Liver (tissue), 9 donors: Measurements from ENCODE around the gene UGT1A6. TPM values are rescaled to one million over a fixed set of nuclear protein-coding genes. Genes with fewer than 3 reads are reported as not detected.

Experiments used
- DNase-seq: peaks from one replicate; pipeline ENCODE4 v3.0.0-alpha.2; 2017; ENCODE audit warnings: low spot score
- H3K27ac ChIP-seq, 2 donors: one replicate each; pipeline ENCODE4 v1.7.0; 2013; ENCODE audit warnings: inconsistent platforms in 2 of 2, low read length in 2 of 2, control low read depth in 1 of 2, low read depth in 1 of 2, mild to moderate bottlenecking in 1 of 2
- H3K27me3 ChIP-seq, 4 donors: one replicate each; pipeline versions ENCODE4 v1.6.1 to v1.7.0; 2013; ENCODE audit warnings: low read length in 3 of 4, inconsistent platforms in 1 of 4, mild to moderate bottlenecking in 1 of 4, moderate library complexity in 1 of 4; ENCODE audit not compliant: control insufficient read depth in 4 of 4, insufficient read depth in 4 of 4
- H3K36me3 ChIP-seq, 4 donors: one replicate each; pipeline versions ENCODE4 v1.6.1 to v1.7.0; 2013; ENCODE audit warnings: low read length in 3 of 4, mild to moderate bottlenecking in 3 of 4, low read depth in 1 of 4, moderate library complexity in 1 of 4; ENCODE audit not compliant: control insufficient read depth in 4 of 4, insufficient read depth in 3 of 4
- H3K4me1 ChIP-seq, 4 donors: one replicate each; pipeline versions ENCODE4 v1.6.1 to v1.7.0; 2013; ENCODE audit warnings: low read length in 3 of 4, mild to moderate bottlenecking in 3 of 4, moderate library complexity in 1 of 4; ENCODE audit not compliant: control insufficient read depth in 4 of 4, insufficient read depth in 4 of 4
- H3K4me3 ChIP-seq, 3 donors: one replicate each; pipeline versions ENCODE4 v1.6.1 to v1.7.0; 2013; ENCODE audit warnings: low read length in 3 of 3, control low read depth in 1 of 3, low read depth in 1 of 3, mild to moderate bottlenecking in 1 of 3
- H3K9ac ChIP-seq, 2 donors: one replicate each; pipeline ENCODE4 v1.7.0; 2013; ENCODE audit warnings: low read length in 2 of 2, mild to moderate bottlenecking in 2 of 2, moderate library complexity in 2 of 2, control low read depth in 1 of 2, low read depth in 1 of 2
- H3K9me3 ChIP-seq, 4 donors: one replicate each; pipeline versions ENCODE4 v1.6.1 to v1.7.0; 2013; ENCODE audit warnings: low read length in 3 of 4; ENCODE audit not compliant: control insufficient read depth in 4 of 4
- ATF3 ChIP-seq: IDR thresholded peaks from 2 replicates; pipeline ENCODE4 v1.6.1; 2016; ENCODE audit warnings: antibody characterized with exemption
- CTCF ChIP-seq: fragments of 150-350 bp; IDR thresholded peaks from 2 replicates; pipeline ENCODE4 v1.5.1; 2017; ENCODE audit warnings: improper control_type of control experiment, low read depth, low read length; ENCODE audit not compliant: missing input control
- EGR1 ChIP-seq, 2 donors: IDR thresholded peaks; 2 replicates each; pipeline ENCODE4 v1.6.1; 2016 to 2018; ENCODE audit warnings: antibody characterized with exemption in 2 of 2, low read depth in 2 of 2
- FOXA1 ChIP-seq: IDR thresholded peaks from 2 replicates; pipeline ENCODE4 v1.6.1; 2016; ENCODE audit warnings: antibody characterized with exemption
- FOXA2 ChIP-seq: IDR thresholded peaks from 2 replicates; pipeline ENCODE4 v1.6.1; 2016; ENCODE audit warnings: antibody characterized with exemption
- GABPA ChIP-seq, 2 donors: IDR thresholded peaks in 1 of 2; conservative IDR thresholded peaks in 1 of 2; 2 replicates each; pipeline ENCODE4 v1.6.1; 2016; ENCODE audit warnings: antibody characterized with exemption in 2 of 2, mild to moderate bottlenecking in 1 of 2, moderate library complexity in 1 of 2
- HNF4A ChIP-seq, 2 donors: conservative IDR thresholded peaks; 2 replicates each; pipeline ENCODE4 v1.6.1; 2016; ENCODE audit warnings: antibody characterized with exemption in 2 of 2, mild to moderate bottlenecking in 2 of 2
- RAD21 ChIP-seq, 2 donors: IDR thresholded peaks; 2 replicates each; pipeline ENCODE4 v1.6.1; 2016; ENCODE audit warnings: antibody characterized with exemption in 2 of 2, mild to moderate bottlenecking in 2 of 2
- REST ChIP-seq: IDR thresholded peaks from 2 replicates; pipeline ENCODE4 v1.6.1; 2016; ENCODE audit warnings: antibody characterized with exemption, mild to moderate bottlenecking
- RXRA ChIP-seq, 2 donors: IDR thresholded peaks; 2 replicates each; pipeline ENCODE4 v1.6.1; 2017 to 2018; ENCODE audit warnings: antibody characterized with exemption in 2 of 2, mild to moderate bottlenecking in 1 of 2
- SP1 ChIP-seq: IDR thresholded peaks from 2 replicates; pipeline ENCODE4 v1.6.1; 2018; ENCODE audit warnings: antibody characterized with exemption, mild to moderate bottlenecking
- TAF1 ChIP-seq: conservative IDR thresholded peaks from 2 replicates; pipeline ENCODE4 v1.6.1; 2016; ENCODE audit warnings: antibody characterized with exemption, mild to moderate bottlenecking
- ZBTB33 ChIP-seq: IDR thresholded peaks from 2 replicates; pipeline ENCODE4 v1.6.1; 2016; ENCODE audit warnings: antibody characterized with exemption
- WGBS: extraction: QIAGEN DNeasy Blood & Tissue Kit; methylation state at CpG from one replicate; pipeline ENCODE4 v1.1.7; 2013; 5-methylcytosine and 5-hydroxymethylcytosine counted together
- polyA plus RNA-seq, 2 donors: library from polyadenylated mRNA; stranded (reverse) in 1 of 2; unstranded in 1 of 2; fragments of 200-250 nt in 1 of 2; fragments of >200 nt in 1 of 2; fragmentation: Nextera tagmentation in 1 of 2; extraction: Ambion mirVana in 1 of 2; gene quantifications; one replicate each; pipeline versions ENCODE4 v1.2.1 to v1.2.3, GENCODE V29; 2013 to 2015
- total RNA-seq, 2 donors: library from RNA; depleted of rRNA; stranded (reverse); fragments of >200 nt; gene quantifications; one replicate each; pipeline ENCODE4 v1.2.3, GENCODE V29; 2014
- donor health status: healthy.
- donor health status: healthy.
- donor health status: healthy.
- donor health status: healthy.
- donor health status: healthy.

Gene UGT1A6
- total and polyA plus RNA-seq, 4 donors, result 33.4 to 103 (median 46.5) TPM; not detected in 1

GRCh38 chr2:233712611-233713261 lies 20.0 kb downstream of the UGT1A6 start, which contains the start of gene UGT1A5:
Gene UGT1A5, plus strand, starts transcription at chr2:233712907. Its CDS starts 85 bp downstream, at chr2:233712992.
- H3K4me1 ChIP-seq, result peaks cover 8 to 28% (median 15%) of the 10 kb centered on the region in 4 donors
- DNase-seq, result no peak
- no peak within 1 kb of the TSS for H3K4me3 ChIP-seq
- H3K27me3 ChIP-seq, result no peaks in the 10 kb centered on the region
- WGBS, result 86% methylated on average over 14 of the region's 14 CpGs
- no peaks in the 10 kb centered on the region for H3K9me3 ChIP-seq
- no peaks in the 10 kb centered on the region for H3K36me3 ChIP-seq
- TF ChIP-seq GABPA (IDR thresholded peaks at IDR 0.05 in 1 of 2, conservative IDR thresholded peaks at IDR 0.05 in 1 of 2) (no peak), RXRA (IDR thresholded peaks at IDR 0.05) (peak in 1 of 2 donors; percentile 11)
- H3K9ac ChIP-seq, result no peak within 1 kb of the TSS
- no peak within 1 kb of the TSS for H3K27ac ChIP-seq

- H3K27ac ChIP-seq, result no peak overlapping the region
- peaks cover 13 to 33% (median 20%) of the 10 kb centered on the region in 4 donors for H3K4me1 ChIP-seq
- H3K9me3 ChIP-seq, result no peaks in the 10 kb centered on the region
- 87% methylated on average over 7 of the region's 7 CpGs for WGBS
- TF ChIP-seq GABPA (IDR thresholded peaks at IDR 0.05 in 1 of 2, conservative IDR thresholded peaks at IDR 0.05 in 1 of 2) (no peak), EGR1 (IDR thresholded peaks at IDR 0.05; ENCODE audit: low read depth in 2 of 2) (no peak), SP1 (no peak), HNF4A (conservative IDR thresholded peaks at IDR 0.05) (no peak), FOXA2 (no peak), RAD21 (IDR thresholded peaks at IDR 0.05) (no peak), ZBTB33 (no peak), TAF1 (no peak), ATF3 (no peak)
- no peak overlapping the region for H3K9ac ChIP-seq
- DNase-seq, result no peak
- H3K36me3 ChIP-seq, result no peaks in the 10 kb centered on the region
- no peaks in the 10 kb centered on the region for H3K27me3 ChIP-seq
- no peak overlapping the region for H3K4me3 ChIP-seq
These were observed 20.5 kb downstream of the UGT1A6 start for GRCh38 chr2:233713262-233713615.

- H3K9me3 ChIP-seq, result no peaks in the 10 kb centered on the region
- H3K4me1 ChIP-seq, result peaks cover 10 to 31% (median 19%) of the 10 kb centered on the region in 4 donors
- DNase-seq, result no peak
- no peak overlapping the region for H3K27ac ChIP-seq
- H3K4me3 ChIP-seq, result no peak overlapping the region
- H3K36me3 ChIP-seq, result no peaks in the 10 kb centered on the region
- WGBS, result 82% methylated on average over 2 of the region's 2 CpGs
- H3K9ac ChIP-seq, result no peak overlapping the region
- no peaks in the 10 kb centered on the region for H3K27me3 ChIP-seq
- TF ChIP-seq RAD21 (IDR thresholded peaks at IDR 0.05) (no peak), REST (no peak), CTCF (no peak), RXRA (IDR thresholded peaks at IDR 0.05) (no peak), HNF4A (conservative IDR thresholded peaks at IDR 0.05) (no peak), ZBTB33 (no peak), FOXA1 (no peak), SP1 (no peak), EGR1 (IDR thresholded peaks at IDR 0.05; ENCODE audit: low read depth in 2 of 2) (no peak)
These were observed 21.4 kb downstream of the UGT1A6 start for GRCh38 chr2:233714121-233714520.
